ENCODE results near the gene COL4A2.

The COL4A2 gene

DNA sequence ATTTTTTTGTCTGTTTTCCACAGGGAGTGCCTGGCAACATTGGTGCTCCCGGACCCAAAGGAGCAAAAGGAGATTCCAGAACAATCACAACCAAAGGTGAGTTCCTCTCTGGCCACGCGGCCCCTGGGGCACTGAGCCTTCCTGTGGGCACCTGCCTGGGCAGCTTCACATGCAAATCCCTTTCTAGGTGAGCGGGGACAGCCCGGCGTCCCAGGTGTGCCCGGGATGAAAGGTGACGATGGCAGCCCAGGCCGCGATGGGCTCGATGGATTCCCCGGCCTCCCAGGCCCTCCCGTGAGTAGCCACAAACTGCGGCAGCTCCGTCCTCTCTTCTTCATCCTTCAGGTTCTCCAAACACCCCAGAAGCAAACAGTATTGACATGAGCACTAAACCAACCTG, 155.0 kb downstream of the COL4A2 start:
- H3K9me3 ChIP-seq: no peaks in the 10 kb centered on the region
- no peaks in the 10 kb centered on the region for H3K36me3 ChIP-seq
- no peak overlapping the region for H3K27ac ChIP-seq
- no peak overlapping the region for H3K4me3 ChIP-seq (ENCODE audit: low read depth in 1 of 2, low read length in 1 of 2)
- H3K4me1 ChIP-seq (ENCODE audit: control insufficient read depth in 1 of 2, insufficient read depth in 1 of 2, low read depth in 1 of 2, low read length in 1 of 2): no peaks in the 10 kb centered on the region
- peaks cover 9% of the 10 kb centered on the region for H3K27me3 ChIP-seq
- TF ChIP-seq, protein P1, sequence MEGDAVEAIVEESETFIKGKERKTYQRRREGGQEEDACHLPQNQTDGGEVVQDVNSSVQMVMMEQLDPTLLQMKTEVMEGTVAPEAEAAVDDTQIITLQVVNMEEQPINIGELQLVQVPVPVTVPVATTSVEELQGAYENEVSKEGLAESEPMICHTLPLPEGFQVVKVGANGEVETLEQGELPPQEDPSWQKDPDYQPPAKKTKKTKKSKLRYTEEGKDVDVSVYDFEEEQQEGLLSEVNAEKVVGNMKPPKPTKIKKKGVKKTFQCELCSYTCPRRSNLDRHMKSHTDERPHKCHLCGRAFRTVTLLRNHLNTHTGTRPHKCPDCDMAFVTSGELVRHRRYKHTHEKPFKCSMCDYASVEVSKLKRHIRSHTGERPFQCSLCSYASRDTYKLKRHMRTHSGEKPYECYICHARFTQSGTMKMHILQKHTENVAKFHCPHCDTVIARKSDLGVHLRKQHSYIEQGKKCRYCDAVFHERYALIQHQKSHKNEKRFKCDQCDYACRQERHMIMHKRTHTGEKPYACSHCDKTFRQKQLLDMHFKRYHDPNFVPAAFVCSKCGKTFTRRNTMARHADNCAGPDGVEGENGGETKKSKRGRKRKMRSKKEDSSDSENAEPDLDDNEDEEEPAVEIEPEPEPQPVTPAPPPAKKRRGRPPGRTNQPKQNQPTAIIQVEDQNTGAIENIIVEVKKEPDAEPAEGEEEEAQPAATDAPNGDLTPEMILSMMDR (IDR thresholded peaks at IDR 0.05): no peak

DNA sequence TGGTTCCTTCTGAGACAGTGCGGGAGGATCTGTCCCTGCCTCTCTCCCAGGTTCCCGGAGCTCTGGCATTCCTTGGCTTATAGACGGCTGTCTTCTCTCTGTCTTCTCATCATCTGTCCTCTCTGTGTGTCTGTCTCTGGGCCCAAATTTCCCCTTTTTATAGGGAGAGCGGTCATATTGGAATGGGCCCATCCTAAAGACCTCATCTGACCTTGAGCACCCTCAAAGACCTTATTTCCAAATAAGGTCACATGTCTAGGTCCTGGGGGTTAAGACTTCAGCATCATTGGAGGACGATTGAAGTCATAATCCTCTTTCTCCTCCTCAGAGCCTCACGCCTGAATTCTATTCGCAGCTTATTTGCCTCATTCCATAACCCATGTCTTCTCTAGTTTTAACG, 156.1 kb downstream of the COL4A2 start:
- no peaks in the 10 kb centered on the region for H3K4me1 ChIP-seq (ENCODE audit: control insufficient read depth in 1 of 2, insufficient read depth in 1 of 2, low read depth in 1 of 2, low read length in 1 of 2)
- H3K36me3 ChIP-seq: no peaks in the 10 kb centered on the region
- H3K27me3 ChIP-seq: no peaks in the 10 kb centered on the region
- no peak overlapping the region for H3K4me3 ChIP-seq (ENCODE audit: low read depth in 1 of 2, low read length in 1 of 2)
- no peaks in the 10 kb centered on the region for H3K9me3 ChIP-seq
- TF ChIP-seq, protein P1 (IDR thresholded peaks at IDR 0.05): no peak
- no peak overlapping the region for H3K27ac ChIP-seq

DNA sequence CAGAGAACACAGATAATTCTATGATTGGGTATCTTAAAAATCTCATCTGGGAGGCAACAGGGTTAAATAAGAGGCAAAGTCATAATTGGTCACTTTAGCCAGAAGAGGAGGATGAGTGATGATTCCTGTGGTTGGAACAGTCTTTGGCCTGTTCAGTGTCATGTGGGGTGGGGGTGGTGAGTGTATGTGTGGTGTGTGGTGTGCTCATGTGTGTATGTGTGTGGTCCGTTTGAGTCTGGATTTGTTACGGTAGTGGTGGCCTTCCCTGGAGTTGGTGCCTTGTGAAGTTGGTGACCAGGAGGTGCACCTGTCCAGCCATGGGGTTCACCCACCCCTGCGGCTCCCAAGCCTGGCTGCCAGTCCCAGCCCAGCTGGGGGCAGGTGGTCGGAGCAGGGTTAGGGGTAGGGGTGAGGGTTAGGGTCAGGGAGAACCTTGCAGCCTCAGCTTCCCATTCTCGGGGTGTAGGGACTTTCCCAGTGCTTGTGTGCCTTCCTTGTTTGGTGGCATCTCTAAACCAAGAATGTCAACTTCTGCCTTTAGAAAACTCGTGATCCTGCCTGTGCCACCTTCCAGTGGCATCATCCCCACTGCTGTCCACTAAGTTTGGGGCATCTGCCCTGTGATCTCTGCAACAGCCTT, 156.9 kb downstream of the COL4A2 start:
- Histone ChIP-seq H3K4me3 (ENCODE audit: low read depth in 1 of 2, low read length in 1 of 2) (no peak overlapping the region), H3K27ac (no peak overlapping the region), H3K27me3 (no peaks in the 10 kb centered on the region), H3K4me1 (ENCODE audit: control insufficient read depth in 1 of 2, insufficient read depth in 1 of 2, low read depth in 1 of 2, low read length in 1 of 2) (no peaks in the 10 kb centered on the region), H3K36me3 (no peaks in the 10 kb centered on the region), H3K9me3 (no peaks in the 10 kb centered on the region)
- TF ChIP-seq, protein P1 (IDR thresholded peaks at IDR 0.05): no peak

DNA sequence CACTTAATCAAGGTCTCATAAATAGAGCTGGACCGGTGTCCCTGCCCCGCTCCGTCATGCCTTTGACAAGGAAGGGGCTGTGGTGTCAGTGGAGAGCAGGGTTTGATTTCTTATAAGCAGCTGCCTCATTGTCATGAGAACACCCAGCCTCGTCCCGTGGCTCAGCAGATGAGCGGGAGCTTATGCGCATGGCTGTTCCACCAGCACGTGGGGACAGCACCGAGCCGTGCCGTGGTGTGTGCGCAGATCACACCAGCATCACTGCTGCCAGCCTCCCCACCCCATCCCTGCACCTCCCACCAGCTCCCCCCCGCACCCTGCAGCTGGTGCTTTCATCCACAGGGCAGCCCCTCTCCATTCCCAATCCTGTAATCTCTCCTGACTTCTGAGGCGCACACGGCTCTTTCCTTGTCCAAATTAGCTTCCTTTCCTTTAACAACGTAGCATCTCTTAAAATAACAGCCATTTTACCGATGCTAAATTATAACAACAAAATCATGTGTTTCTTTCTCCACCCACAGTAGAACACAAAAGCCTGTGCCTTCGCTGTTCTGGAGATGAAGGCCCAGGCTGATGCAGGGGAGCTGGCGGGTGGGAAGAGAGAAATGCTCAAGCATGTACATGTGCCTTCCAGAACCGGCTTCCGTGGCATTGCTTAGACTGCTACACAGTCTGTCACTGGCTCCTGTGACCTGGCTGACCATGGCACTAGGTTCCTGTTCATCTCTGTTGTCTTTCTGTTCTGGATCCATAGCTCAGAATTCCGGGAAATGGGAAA, 157.7 kb downstream of the COL4A2 start:
- Histone ChIP-seq H3K4me1 (ENCODE audit: control insufficient read depth in 1 of 2, insufficient read depth in 1 of 2, low read depth in 1 of 2, low read length in 1 of 2) (no peaks in the 10 kb centered on the region), H3K36me3 (no peaks in the 10 kb centered on the region), H3K4me3 (ENCODE audit: low read depth in 1 of 2, low read length in 1 of 2) (no peak overlapping the region), H3K9me3 (no peaks in the 10 kb centered on the region), H3K27me3 (no peaks in the 10 kb centered on the region), H3K27ac (no peak overlapping the region)
- TF ChIP-seq, protein P1 (IDR thresholded peaks at IDR 0.05): no peak

DNA sequence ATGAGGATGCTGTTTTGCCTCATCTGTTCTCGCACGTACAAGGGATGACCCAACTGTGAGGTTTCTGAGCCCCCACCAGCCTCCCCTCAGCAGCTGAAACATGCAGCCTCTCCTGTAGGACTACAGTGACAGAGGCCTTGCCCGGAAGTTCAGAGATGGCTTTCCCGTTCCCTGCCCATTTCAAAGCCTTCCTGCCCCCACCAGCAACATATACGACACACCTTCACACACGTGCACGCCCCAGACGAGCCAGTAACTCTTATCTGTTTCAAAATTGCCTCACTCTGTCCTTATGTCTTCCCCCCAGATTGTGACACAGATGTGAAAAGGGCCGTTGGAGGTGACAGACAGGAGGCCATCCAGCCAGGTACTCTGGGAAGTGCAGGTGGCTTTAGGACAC, 158.6 kb downstream of the COL4A2 start:
- TF ChIP-seq, protein P1 (IDR thresholded peaks at IDR 0.05): no peak
- H3K4me1 ChIP-seq (ENCODE audit: control insufficient read depth in 1 of 2, insufficient read depth in 1 of 2, low read depth in 1 of 2, low read length in 1 of 2): no peaks in the 10 kb centered on the region
- H3K4me3 ChIP-seq (ENCODE audit: low read depth in 1 of 2, low read length in 1 of 2): no peak overlapping the region
- peaks cover 6% of the 10 kb centered on the region for H3K27me3 ChIP-seq
- H3K36me3 ChIP-seq: no peaks in the 10 kb centered on the region
- no peak overlapping the region for H3K27ac ChIP-seq
- H3K9me3 ChIP-seq: no peaks in the 10 kb centered on the region

Data from neutrophil (primary cell).